Measurements from ENCODE around the gene CFAP61.

Gene CFAP61

DNA sequence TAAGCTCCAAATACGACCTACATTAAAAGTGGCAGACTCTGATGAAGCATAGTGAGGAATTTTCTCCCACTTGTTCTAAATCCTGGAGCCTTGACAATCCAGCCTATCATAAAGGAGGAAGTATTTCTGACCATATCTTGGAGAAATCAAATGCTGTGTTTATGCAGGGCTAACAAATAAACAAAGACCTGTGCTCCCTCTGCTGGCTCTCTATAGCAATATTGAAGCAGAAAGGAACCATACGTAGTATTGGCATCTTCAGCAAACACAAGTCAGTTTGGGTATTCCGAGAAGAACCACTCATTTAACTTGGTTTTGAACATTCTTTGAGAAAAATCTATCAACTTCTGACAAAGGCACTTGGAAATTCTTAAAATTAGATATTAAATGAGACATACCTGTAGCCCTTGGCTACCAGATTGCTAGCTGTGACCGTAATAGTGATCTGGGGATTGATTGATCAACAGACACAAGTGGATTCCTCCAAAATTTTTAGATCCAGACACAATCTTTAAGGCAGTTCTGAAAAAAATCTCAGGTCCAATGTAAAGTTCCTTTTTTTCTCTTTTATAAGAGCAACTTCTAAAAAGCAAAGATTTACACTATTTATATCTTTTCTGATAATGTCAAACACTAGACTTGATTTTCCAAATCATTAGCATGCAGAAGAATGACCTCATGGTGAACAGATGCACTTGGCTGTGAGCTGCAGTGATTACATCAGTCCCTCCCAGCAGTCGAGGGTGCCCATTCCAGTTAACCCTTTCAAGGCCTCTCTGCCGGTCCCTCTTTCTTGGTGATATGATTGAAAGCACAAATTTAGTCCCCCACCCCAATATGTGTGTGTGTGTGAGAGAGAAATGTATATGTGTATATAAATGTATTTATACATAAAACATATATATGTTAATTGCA, 355.8 kb downstream of the CFAP61 start (continued):
- TF ChIP-seq, protein P1, sequence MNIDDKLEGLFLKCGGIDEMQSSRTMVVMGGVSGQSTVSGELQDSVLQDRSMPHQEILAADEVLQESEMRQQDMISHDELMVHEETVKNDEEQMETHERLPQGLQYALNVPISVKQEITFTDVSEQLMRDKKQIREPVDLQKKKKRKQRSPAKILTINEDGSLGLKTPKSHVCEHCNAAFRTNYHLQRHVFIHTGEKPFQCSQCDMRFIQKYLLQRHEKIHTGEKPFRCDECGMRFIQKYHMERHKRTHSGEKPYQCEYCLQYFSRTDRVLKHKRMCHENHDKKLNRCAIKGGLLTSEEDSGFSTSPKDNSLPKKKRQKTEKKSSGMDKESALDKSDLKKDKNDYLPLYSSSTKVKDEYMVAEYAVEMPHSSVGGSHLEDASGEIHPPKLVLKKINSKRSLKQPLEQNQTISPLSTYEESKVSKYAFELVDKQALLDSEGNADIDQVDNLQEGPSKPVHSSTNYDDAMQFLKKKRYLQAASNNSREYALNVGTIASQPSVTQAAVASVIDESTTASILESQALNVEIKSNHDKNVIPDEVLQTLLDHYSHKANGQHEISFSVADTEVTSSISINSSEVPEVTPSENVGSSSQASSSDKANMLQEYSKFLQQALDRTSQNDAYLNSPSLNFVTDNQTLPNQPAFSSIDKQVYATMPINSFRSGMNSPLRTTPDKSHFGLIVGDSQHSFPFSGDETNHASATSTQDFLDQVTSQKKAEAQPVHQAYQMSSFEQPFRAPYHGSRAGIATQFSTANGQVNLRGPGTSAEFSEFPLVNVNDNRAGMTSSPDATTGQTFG (tag by site-specific recombination; IDR thresholded peaks at IDR 0.05; ENCODE audit: borderline replicate concordance) = no peak
- TF ChIP-seq ZNF169 (tag by site-specific recombination; IDR thresholded peaks at IDR 0.05) = no peak
- TF ChIP-seq ZNF658 (tag by site-specific recombination; IDR thresholded peaks at IDR 0.05) = no peak
- 0 out of 2 replicates have a peak, but pooled peaks have one; percentile 29 for TF ChIP-seq ZNF24 (tag by site-specific recombination; IDR thresholded peaks at IDR 0.05)
- TF ChIP-seq ZNF777 (tag by site-specific recombination; IDR thresholded peaks at IDR 0.05; ENCODE audit: borderline replicate concordance) = no peak
- TF ChIP-seq, protein P2, sequence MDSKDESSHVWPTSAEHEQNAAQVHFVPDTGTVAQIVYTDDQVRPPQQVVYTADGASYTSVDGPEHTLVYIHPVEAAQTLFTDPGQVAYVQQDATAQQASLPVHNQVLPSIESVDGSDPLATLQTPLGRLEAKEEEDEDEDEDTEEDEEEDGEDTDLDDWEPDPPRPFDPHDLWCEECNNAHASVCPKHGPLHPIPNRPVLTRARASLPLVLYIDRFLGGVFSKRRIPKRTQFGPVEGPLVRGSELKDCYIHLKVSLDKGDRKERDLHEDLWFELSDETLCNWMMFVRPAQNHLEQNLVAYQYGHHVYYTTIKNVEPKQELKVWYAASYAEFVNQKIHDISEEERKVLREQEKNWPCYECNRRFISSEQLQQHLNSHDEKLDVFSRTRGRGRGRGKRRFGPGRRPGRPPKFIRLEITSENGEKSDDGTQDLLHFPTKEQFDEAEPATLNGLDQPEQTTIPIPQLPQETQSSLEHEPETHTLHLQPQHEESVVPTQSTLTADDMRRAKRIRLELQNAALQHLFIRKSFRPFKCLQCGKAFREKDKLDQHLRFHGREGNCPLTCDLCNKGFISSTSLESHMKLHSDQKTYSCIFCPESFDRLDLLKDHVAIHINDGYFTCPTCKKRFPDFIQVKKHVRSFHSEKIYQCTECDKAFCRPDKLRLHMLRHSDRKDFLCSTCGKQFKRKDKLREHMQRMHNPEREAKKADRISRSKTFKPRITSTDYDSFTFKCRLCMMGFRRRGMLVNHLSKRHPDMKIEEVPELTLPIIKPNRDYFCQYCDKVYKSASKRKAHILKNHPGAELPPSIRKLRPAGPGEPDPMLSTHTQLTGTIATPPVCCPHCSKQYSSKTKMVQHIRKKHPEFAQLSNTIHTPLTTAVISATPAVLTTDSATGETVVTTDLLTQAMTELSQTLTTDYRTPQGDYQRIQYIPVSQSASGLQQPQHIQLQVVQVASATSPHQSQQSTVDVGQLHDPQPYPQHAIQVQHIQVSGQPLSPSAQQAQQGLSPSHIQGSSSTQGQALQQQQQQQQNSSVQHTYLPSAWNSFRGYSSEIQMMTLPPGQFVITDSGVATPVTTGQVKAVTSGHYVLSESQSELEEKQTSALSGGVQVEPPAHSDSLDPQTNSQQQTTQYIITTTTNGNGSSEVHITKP (tag by site-specific recombination; IDR thresholded peaks at IDR 0.05) = no peak; the same call in 1 of the 2 replicates
- TF ChIP-seq HOXD13 (CRISPR knock-in tag; IDR thresholded peaks at IDR 0.05; ENCODE audit: borderline replicate concordance) = no peak
- TF ChIP-seq, protein P3, sequence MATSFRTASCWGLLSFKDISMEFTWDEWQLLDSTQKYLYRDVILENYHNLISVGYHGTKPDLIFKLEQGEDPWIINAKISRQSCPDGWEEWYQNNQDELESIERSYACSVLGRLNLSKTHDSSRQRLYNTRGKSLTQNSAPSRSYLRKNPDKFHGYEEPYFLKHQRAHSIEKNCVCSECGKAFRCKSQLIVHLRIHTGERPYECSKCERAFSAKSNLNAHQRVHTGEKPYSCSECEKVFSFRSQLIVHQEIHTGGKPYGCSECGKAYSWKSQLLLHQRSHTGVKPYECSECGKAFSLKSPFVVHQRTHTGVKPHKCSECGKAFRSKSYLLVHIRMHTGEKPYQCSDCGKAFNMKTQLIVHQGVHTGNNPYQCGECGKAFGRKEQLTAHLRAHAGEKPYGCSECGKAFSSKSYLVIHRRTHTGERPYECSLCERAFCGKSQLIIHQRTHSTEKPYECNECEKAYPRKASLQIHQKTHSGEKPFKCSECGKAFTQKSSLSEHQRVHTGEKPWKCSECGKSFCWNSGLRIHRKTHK (tag by site-specific recombination; IDR thresholded peaks at IDR 0.05) = no peak
- TF ChIP-seq ZNF48 (tag by site-specific recombination; IDR thresholded peaks at IDR 0.05) = no peak
- TF ChIP-seq, protein P4, sequence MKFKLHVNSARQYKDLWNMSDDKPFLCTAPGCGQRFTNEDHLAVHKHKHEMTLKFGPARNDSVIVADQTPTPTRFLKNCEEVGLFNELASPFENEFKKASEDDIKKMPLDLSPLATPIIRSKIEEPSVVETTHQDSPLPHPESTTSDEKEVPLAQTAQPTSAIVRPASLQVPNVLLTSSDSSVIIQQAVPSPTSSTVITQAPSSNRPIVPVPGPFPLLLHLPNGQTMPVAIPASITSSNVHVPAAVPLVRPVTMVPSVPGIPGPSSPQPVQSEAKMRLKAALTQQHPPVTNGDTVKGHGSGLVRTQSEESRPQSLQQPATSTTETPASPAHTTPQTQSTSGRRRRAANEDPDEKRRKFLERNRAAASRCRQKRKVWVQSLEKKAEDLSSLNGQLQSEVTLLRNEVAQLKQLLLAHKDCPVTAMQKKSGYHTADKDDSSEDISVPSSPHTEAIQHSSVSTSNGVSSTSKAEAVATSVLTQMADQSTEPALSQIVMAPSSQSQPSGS (tag by site-specific recombination; IDR thresholded peaks at IDR 0.05; ENCODE audit: low read depth) = peak; percentile 94
- TF ChIP-seq ZNF157 (tag by site-specific recombination; IDR thresholded peaks at IDR 0.05) = no peak
- TF ChIP-seq ZNF660 (tag by site-specific recombination; IDR thresholded peaks at IDR 0.05) = peak; percentile 53; the same call in 1 of the 2 replicates
- TF ChIP-seq KLF9 (tag by site-specific recombination; IDR thresholded peaks at IDR 0.05; ENCODE audit: low read depth) = no peak
- TF ChIP-seq ZNF175 (tag by site-specific recombination; IDR thresholded peaks at IDR 0.05) = no peak
- TF ChIP-seq, protein P5, sequence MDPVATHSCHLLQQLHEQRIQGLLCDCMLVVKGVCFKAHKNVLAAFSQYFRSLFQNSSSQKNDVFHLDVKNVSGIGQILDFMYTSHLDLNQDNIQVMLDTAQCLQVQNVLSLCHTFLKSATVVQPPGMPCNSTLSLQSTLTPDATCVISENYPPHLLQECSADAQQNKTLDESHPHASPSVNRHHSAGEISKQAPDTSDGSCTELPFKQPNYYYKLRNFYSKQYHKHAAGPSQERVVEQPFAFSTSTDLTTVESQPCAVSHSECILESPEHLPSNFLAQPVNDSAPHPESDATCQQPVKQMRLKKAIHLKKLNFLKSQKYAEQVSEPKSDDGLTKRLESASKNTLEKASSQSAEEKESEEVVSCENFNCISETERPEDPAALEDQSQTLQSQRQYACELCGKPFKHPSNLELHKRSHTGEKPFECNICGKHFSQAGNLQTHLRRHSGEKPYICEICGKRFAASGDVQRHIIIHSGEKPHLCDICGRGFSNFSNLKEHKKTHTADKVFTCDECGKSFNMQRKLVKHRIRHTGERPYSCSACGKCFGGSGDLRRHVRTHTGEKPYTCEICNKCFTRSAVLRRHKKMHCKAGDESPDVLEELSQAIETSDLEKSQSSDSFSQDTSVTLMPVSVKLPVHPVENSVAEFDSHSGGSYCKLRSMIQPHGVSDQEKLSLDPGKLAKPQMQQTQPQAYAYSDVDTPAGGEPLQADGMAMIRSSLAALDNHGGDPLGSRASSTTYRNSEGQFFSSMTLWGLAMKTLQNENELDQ (tag by site-specific recombination; IDR thresholded peaks at IDR 0.05; ENCODE audit: low read depth) = no peak
- TF ChIP-seq ZSCAN16 (tag by site-specific recombination; IDR thresholded peaks at IDR 0.05) = no peak
- TF ChIP-seq ZNF433 (tag by site-specific recombination; IDR thresholded peaks at IDR 0.05; ENCODE audit: low read depth) = no peak
- no peak for TF ChIP-seq OVOL3 (tag by site-specific recombination; IDR thresholded peaks at IDR 0.05)
- peak; percentile 83 for TF ChIP-seq ZNF561 (tag by site-specific recombination; IDR thresholded peaks at IDR 0.05; ENCODE audit: borderline replicate concordance)
- TF ChIP-seq, protein P6, sequence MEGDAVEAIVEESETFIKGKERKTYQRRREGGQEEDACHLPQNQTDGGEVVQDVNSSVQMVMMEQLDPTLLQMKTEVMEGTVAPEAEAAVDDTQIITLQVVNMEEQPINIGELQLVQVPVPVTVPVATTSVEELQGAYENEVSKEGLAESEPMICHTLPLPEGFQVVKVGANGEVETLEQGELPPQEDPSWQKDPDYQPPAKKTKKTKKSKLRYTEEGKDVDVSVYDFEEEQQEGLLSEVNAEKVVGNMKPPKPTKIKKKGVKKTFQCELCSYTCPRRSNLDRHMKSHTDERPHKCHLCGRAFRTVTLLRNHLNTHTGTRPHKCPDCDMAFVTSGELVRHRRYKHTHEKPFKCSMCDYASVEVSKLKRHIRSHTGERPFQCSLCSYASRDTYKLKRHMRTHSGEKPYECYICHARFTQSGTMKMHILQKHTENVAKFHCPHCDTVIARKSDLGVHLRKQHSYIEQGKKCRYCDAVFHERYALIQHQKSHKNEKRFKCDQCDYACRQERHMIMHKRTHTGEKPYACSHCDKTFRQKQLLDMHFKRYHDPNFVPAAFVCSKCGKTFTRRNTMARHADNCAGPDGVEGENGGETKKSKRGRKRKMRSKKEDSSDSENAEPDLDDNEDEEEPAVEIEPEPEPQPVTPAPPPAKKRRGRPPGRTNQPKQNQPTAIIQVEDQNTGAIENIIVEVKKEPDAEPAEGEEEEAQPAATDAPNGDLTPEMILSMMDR (tag by site-specific recombination; IDR thresholded peaks at IDR 0.05) = no peak; the same call in 1 of the 2 replicates
- no peak for TF ChIP-seq ZNF837 (tag by site-specific recombination; IDR thresholded peaks at IDR 0.05)
- TF ChIP-seq HOXC10 (CRISPR knock-in tag; IDR thresholded peaks at IDR 0.05) = no peak
- TF ChIP-seq ZNF571 (tag by site-specific recombination; IDR thresholded peaks at IDR 0.05) = no peak
- TF ChIP-seq, protein P7, sequence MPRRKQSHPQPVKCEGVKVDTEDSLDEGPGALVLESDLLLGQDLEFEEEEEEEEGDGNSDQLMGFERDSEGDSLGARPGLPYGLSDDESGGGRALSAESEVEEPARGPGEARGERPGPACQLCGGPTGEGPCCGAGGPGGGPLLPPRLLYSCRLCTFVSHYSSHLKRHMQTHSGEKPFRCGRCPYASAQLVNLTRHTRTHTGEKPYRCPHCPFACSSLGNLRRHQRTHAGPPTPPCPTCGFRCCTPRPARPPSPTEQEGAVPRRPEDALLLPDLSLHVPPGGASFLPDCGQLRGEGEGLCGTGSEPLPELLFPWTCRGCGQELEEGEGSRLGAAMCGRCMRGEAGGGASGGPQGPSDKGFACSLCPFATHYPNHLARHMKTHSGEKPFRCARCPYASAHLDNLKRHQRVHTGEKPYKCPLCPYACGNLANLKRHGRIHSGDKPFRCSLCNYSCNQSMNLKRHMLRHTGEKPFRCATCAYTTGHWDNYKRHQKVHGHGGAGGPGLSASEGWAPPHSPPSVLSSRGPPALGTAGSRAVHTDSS (tag by site-specific recombination; IDR thresholded peaks at IDR 0.05) = 0 out of 2 replicates have a peak, but pooled peaks have one; percentile 15
